HG03432 (cell line): ENCODE results near the gene RNU6-9.
"Not testable (repeated sequence)": the region's sequence is repeated elsewhere in the genome, so short reads cannot be mapped to it uniquely, and the experiment has no call there.

Experiments
- ATAC-seq: cut with Tn5 transposase; IDR thresholded peaks from one replicate; pipeline ENCODE4 v1.9.1; 2021; ENCODE audit warnings: mild to moderate bottlenecking, moderate library complexity; ENCODE audit not compliant: unreplicated experiment

RNU6-9 gene

DNA sequence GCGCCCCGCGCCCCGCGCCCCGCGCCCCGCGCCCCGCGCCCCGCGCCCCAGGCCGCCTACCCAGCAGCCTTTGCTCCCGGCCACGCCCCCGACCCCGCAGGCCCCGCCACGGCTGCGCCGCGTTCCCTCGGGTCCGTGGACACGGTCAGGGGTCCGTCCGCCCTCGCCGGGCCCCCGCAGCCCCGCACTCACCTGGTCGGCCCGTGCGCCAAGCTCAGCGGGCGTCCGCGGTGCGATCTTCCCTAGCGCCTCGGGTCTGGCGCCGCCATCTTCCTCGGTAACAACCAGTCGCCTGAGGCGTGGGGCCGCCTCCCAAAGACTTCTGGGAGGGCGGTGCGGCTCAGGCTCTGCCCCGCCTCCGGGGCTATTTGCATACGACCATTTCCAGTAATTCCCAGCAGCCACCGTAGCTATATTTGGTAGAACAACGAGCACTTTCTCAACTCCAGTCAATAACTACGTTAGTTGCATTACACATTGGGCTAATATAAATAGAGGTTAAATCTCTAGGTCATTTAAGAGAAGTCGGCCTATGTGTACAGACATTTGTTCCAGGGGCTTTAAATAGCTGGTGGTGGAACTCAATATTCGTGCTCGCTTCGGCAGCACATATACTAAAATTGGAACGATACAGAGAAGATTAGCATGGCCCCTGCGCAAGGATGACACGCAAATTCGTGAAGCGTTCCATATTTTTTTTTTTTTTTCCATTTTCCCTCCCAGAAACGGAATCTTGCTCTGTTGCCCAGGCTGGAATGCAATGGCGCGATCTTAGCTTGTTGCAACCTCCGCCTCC, at the start of gene RNU6-9, which contains the start of gene MED16:
RNU6-9 (plus strand) TSS at position 591 of the 796 bp plus-strand sequence.
MED16 (minus strand) TSS at position 294 of the 796 bp plus-strand sequence. CDS start 2,056 bp downstream, outside the sequence.
- ATAC-seq: peak; percentile 81

DNA sequence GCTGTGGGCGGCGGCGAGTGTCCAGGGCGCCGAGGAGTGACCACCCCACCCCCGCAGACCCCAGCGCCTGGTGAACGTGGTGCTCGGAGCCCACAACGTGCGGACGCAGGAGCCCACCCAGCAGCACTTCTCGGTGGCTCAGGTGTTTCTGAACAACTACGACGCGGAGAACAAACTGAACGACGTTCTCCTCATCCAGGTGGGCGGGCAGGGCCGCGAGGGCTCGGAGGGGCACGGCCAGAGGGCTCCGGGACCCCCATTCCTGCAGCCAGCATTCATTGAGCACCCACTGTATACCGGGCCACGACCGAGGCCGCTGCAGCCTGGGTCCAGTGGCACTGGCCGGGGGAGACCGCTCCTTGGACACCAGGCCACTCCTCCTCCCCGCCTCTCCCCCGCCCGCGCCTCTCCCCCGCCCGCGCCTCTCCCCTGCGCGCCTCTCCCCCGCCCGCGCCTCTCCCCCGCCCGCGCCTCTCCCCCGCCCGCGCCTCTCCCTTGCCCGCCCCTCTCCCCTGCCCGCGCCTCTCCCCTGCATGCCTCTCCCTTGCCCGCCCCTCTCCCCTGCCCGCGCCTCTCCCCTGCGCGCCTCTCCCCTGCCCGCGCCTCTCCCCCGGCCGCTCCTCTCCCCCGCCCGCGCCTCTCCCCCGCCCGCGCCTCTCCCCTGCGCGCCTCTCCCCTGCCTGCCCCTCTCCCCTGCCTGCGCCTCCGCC, 49.3 kb upstream of the RNU6-9 start:
- no peak for ATAC-seq

DNA sequence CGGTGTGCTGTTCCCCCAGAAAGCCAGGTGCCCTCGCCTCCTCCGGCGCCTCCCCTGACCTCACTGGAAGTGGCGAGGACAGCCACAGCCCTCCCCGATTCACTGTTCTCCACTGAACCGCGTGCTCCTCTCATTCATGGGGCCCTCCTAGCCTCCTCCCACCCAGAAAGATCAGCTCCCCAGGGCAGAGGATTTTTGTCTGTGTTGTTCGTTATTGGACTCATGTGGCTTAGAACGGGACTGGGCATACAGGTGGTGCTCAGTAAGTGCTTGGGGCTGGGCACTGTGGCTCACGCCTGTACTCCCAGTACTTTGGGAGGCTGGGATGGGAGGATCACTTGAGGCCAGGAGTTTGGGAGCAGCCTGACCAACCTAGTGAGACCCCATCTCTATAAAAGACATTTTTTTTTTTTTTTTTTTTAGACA, 48.7 kb upstream of the RNU6-9 start:
- no peak for ATAC-seq

DNA sequence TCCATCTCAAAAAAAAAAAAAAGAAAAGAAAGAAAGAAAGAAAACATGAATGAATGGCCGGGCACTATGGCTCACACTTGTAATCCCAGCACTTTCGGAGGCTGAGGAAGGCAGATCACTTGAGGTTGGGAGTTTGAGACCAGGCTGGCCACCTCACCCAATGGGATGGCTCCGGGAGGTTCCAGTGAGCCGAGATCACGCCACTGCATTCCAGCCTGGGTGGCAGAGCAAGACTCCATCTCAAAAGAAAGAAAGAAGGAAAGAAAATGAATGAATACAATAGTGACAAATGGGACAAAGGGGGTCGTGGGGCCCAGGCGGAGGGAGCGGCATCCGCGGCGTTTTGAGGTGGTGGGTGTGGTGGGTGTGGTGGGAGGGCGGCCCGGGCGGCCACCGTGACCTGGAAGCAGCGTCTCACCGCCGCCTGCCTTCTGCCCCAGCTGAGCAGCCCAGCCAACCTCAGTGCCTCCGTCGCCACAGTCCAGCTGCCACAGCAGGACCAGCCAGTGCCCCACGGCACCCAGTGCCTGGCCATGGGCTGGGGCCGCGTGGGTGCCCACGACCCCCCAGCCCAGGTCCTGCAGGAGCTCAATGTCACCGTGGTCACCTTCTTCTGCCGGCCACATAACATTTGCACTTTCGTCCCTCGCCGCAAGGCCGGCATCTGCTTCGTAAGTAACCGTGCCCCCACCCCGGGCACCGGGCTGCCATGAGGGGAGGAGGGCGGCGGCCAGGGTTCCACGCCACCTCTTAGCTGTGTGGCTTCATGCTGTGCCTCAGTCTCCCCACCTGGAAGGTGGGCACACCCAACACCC, 47.4 kb upstream of the RNU6-9 start:
- no peak for ATAC-seq

DNA sequence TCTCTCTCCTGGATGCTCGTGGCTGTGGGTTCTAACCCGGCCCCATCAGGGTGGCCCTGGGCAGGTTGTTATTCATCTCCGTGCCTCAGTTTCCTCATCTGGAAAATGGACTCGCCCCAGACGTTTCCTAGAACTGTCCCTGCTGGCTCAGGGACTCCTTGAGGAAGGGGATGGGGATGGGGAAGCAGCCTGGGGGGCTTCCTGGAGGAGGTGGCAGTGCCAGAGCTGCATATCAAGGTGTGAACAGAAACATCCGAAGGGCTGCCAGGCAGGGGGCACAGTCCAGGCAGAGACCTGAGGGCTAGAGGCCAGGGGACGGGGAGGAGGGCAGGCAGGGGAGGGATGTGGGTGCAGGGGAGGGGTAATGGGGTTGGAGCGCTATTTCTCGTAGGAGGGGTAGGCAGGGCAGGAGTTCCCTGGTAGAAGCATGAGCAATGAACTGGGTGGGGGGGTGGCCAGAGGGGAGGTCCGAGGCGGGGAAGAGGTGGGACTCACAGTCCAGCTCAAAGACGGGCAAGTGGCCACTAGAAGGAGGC, 44.8 kb upstream of the RNU6-9 start:
- ATAC-seq: no peak

DNA sequence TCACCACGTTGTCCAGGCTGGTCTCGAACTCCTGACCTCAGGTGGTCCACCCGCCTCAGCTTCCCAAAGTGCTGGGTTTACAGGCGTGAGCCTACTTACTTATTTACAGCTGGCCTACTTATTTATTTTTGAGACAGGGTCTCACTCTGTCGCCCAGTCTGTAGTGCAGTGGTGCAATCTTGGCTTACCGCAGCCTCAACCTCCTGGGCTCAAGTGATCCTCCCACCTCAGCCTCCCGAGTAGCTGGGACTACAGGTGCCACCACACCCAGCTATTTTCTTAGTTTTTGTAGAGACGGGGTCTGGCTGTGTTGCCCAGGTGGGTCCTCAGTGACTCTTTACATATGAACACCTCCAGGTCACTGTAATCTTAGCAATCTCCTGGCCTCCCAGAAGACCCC, 44.1 kb upstream of the RNU6-9 start:
- not testable (repeated sequence) for ATAC-seq

DNA sequence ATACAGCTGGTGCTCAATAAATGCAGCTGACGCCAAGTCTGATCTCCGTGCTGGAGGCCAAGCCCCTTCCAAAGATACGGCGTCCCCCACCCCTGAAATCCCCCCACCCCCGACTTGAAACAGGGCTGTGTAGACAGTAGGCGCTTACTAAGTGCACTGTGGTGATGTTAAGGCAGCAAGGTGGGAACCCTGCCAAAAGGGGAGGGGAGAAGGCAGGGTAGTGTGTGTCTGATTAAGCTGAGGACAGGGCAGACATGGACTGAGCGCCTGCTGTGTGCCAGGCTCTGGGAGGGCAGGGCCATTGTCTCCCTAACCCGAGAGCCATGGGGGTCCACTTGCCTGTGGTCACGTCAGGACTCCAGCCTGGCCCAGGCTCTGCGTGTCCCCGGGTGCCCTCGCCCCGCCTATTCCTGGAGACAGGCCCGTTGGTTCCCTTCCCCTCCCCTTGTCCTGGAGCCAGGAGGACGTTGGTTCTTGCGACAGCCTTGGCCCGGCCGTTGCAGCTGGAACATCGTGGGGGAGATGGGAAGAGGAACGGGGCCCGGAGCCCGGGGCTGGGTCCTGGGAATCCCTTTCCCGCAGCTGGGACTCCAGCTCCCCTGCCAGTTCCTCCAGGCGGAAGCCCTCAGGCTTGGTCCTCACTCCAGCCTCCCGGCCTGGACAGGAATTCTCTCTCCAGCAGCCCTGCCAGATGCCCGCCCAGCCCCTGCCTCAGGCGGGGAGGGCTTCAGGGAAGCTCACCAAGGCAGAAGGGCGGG, 42.9 kb upstream of the RNU6-9 start:
- no peak for ATAC-seq

DNA sequence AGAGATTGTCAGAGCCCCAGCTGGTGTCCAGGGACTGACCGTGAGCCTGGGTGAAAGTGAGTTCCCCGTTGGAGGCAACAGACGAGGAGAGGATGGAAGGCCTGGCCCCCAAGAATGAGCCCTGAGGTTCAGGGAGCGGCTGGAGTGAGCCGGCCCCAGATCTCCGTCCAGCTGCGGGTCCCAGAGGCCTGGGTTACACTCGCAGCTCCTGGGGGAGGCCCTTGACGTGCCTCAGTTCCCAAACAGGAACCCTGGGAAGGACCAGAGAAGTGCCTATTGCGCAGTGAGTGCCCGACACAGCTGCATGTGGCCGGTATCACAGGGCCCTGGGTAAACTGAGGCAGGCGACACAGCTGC, 42.3 kb upstream of the RNU6-9 start:
- no peak for ATAC-seq

DNA sequence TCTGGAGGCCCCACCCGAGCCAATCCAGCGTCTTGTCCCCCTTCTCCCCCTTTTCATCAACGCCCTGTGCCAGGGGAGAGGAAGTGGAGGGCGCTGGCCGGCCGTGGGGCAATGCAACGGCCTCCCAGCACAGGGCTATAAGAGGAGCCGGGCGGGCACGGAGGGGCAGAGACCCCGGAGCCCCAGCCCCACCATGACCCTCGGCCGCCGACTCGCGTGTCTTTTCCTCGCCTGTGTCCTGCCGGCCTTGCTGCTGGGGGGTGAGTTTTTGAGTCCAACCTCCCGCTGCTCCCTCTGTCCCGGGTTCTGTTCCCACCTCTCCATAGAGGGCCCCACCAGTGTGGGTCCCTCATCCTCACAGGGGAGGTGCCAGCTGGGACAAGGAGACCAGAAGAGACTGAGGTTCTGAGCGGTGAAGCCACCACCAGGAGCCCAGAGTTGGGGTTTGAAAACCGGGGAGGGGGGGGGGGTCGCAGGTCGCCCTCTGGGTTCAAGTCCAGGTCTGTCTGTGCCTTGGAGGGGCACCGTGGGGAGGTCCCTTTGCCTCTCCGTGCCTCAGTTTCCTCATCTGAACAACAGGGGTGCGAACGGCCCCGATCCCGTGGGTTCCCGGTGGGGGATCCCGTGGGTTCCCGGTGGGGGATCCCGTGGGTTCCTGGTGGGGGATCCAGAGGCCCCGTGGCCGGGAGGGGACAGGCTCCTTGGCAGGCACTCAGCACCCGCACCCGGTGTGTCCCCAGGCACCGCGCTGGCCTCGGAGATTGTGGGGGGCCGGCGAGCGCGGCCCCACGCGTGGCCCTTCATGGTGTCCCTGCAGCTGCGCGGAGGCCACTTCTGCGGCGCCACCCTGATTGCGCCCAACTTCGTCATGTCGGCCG, 40.9 kb upstream of the RNU6-9 start, which contains the start of gene ELANE:
ELANE (plus strand) TSS at position 168 of the 878 bp plus-strand sequence; CDS start at position 194, 26 bp downstream.
- no peak for ATAC-seq

DNA sequence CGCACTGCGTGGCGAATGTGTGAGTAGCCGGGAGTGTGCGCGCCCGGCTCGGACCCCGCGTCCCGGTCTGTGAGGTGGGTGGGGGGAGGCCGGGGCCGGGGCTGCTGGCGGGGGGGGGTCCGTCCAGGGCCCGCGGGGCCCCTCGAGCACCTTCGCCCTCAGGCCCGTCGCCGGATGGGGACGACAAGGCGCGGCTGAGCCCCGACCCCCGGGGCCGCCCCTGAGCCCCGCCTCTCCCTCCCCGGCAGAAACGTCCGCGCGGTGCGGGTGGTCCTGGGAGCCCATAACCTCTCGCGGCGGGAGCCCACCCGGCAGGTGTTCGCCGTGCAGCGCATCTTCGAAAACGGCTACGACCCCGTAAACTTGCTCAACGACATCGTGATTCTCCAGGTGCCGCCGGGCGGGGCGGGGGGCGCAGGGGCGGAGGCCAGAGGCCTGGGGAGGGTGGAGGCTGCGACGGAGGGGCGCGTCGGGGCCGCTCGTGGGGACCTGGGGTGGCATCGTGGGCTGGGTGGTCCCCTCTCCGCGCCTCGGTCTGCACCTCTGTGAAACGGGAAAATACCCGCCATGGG, 40.2 kb upstream of the RNU6-9 start:
- no peak for ATAC-seq

DNA sequence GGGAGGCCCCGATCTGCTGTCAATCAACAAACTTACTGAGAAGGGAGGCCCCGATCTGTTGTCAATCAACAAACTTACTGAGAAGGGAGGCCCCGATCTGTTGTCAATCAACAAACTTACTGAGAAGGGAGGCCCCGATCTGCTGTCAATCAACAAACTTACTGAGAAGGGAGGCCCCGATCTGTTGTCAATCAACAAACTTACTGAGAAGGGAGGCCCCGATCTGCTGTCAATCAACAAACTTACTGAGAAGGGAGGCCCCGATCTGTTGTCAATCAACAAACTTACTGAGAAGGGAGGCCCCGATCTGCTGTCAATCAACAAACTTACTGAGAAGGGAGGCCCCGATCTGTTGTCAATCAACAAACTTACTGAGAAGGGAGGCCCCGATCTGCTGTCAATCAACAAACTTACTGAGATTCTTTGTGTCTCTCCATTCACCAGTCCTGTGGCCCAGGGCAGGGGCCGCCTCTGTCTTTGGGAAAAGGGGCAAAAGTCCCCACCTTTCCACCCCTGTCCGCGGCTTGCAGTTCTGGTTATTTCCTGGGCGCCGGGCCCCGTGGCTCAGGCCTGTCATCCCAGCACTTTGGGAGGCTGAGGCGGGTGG, 39.6 kb upstream of the RNU6-9 start:
- ATAC-seq: not testable (repeated sequence)

DNA sequence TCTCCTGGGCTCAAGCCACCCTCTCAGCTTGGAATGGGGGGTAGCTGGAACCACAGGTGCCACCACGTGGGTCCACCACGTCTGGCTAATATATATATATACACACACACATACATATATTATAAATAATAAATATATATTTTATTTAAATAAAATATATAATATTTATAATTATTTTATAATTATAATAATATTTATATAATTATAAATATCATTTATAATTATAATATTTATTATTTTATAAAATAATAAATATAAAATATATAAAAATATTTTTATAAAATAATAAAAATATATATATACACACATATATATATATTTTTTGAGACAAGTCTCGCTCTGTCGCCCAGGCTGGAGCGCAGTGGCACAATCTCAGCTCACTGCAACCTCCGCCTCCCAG, 38.7 kb upstream of the RNU6-9 start:
- no peak for ATAC-seq

DNA sequence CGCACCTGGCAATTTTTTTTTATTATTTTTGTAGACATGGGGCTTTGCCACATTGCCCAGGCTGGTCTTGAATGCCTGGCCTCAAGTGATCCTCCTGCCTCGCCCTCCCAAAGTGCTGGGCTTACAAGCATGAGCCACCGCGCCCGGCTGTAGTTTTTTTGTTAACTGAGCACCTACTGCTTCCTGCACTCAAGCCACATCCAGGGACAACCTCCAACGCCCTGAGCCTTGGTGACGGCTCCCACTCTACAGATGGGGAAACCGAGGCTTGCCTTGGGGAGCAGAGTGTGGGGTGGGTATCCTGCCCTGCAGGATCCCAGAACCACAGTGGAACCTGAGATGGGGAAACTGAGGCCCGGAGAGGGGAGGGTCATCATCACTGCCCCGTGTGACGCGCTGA, 38.1 kb upstream of the RNU6-9 start:
- no peak for ATAC-seq

DNA sequence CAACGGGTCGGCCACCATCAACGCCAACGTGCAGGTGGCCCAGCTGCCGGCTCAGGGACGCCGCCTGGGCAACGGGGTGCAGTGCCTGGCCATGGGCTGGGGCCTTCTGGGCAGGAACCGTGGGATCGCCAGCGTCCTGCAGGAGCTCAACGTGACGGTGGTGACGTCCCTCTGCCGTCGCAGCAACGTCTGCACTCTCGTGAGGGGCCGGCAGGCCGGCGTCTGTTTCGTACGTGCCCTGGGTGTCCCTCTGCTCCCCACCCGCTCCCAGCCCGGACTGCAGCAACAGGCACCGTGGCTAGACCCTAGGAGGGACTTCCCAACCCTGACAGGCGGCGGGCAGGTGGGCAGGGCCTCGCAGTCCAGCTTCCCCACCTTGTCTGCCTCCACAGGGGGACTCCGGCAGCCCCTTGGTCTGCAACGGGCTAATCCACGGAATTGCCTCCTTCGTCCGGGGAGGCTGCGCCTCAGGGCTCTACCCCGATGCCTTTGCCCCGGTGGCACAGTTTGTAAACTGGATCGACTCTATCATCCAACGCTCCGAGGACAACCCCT, 37.6 kb upstream of the RNU6-9 start:
- ATAC-seq: no peak

DNA sequence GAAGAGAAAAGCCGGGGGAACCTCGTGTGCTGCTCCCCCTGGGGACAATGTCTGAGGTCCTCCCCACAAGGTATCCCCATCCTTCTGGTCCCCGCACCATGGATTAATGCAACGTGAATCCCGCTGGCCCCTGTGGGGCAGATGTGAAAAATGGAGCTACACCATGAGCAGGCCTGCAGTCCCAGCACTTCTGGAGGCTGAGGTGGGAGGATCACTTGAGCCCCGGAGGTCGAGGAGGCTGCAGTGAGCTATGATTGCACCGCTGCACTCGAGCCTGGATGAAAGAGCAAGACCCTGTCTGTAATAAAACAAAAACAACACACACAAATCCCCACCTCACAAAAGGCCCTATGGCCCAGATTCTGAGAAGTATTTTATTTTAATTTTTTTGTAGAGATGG, 35.0 kb upstream of the RNU6-9 start:
- no peak for ATAC-seq

DNA sequence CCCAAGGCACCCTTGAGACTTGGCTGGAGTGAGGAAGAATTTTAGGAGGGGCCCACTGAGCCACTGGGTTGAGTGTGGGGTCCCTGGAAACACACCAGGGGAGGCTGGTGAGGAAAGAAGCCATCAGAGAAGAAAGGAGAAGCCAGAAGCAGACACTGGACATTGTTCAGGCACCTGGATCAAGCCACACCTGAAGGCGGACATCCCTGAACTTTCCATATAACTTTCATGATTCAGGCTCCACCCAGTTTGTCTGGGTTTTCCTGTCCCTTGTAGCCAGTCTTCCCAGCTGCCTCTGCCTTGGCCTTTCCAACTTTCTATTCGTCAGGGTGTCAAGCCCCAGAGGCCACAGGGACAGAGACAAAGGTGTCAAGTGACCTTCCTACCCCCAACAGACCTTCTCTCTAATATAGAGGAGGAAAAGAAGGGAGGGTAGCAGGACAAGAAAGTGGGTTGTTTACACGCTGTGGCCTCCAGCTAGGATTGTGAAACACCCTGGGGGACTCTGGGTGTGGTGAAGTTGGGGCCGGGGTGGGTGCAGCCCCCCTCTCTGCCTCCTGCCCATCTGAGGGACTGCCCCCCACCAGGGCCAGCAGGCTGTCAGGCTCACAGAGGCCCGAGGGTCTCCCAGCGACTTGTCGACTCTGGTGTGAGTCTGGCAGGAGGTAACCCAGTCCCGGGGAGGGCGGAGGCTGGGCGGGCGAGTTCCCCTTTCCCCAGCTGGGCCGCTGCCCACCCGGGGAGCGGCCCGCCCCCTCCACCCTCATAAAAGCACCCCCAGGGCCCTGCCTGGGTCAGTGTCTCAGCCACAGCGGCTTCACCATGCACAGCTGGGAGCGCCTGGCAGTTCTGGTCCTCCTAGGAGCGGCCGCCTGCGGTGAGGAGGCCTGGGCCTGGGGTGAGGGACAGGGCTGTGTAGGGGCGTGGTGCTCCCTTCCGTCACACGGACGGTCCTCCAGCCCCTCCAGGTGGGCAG, 34.1 kb upstream of the RNU6-9 start, which contains the start of gene CFD:
CFD (plus strand) TSS at position 797 of the 976 bp plus-strand sequence; CDS start at position 823, 26 bp downstream.
- ATAC-seq: no peak
